Effector memory CD4-positive, alpha-beta T cell (primary cell): ENCODE results near the gene CCDC7.
"Not testable (repeated sequence)": the region's sequence is repeated elsewhere in the genome, so short reads cannot be mapped to it uniquely, and the experiment has no call there.

Source experiments
- DNase-seq, 3 donors: peaks; one replicate each; pipeline ENCODE4 v3.0.0-alpha.2; 2020
- H3K27ac ChIP-seq: 2 replicates; pipeline ENCODE4 v1.7.0; 2013; ENCODE audit warnings: mild to moderate bottlenecking, low read length, moderate library complexity; ENCODE audit not compliant: insufficient read depth, poor library complexity, severe bottlenecking
- H3K27me3 ChIP-seq: replicated peaks from 2 replicates; pipeline ENCODE4 v1.7.0; 2013; ENCODE audit warnings: mild to moderate bottlenecking, low read length; ENCODE audit not compliant: insufficient read depth, control insufficient read depth, poor library complexity, severe bottlenecking
- H3K36me3 ChIP-seq: 2 replicates; pipeline ENCODE4 v1.7.0; 2013; ENCODE audit warnings: mild to moderate bottlenecking, low read length, moderate library complexity; ENCODE audit not compliant: control insufficient read depth, insufficient read depth
- H3K4me1 ChIP-seq: 2 replicates; pipeline ENCODE4 v1.7.0; 2013; ENCODE audit warnings: low read length, mild to moderate bottlenecking; ENCODE audit not compliant: control insufficient read depth, insufficient read depth, poor library complexity, severe bottlenecking
- H3K4me3 ChIP-seq: 2 replicates; pipeline ENCODE4 v1.7.0; 2013; ENCODE audit warnings: low read length, low read depth, mild to moderate bottlenecking; ENCODE audit not compliant: insufficient read depth, poor library complexity, severe bottlenecking
- H3K9me3 ChIP-seq: 2 replicates; pipeline ENCODE4 v1.7.0; 2013; ENCODE audit warnings: mild to moderate bottlenecking, low read length, moderate library complexity; ENCODE audit not compliant: control insufficient read depth

The CCDC7 gene

GRCh38 chr10:32489158-32489557, 43.2 kb downstream of the CCDC7 start:
- Histone ChIP-seq H3K27ac (no peak overlapping the region), H3K9me3 (no peaks in the 10 kb centered on the region), H3K36me3 (peaks cover 10% of the 10 kb centered on the region), H3K27me3 (no peaks in the 10 kb centered on the region), H3K4me1 (no peaks in the 10 kb centered on the region), H3K4me3 (no peak overlapping the region)
- no peak for DNase-seq

GRCh38 chr10:32489901-32490300, 44.0 kb downstream of the CCDC7 start:
- DNase-seq: no peak
- H3K4me3 ChIP-seq: no peak overlapping the region

GRCh38 chr10:32494562-32494961, 48.6 kb downstream of the CCDC7 start:
- H3K4me1 ChIP-seq, DNase-seq, H3K4me3 ChIP-seq, H3K36me3 ChIP-seq, H3K27ac ChIP-seq, H3K27me3 ChIP-seq, H3K9me3 ChIP-seq: not testable (repeated sequence)

More at GRCh38 chr10:32489901-32490300, 44.0 kb downstream of the CCDC7 start:
- peaks cover 10% of the 10 kb centered on the region for H3K36me3 ChIP-seq
- H3K27ac ChIP-seq: no peak overlapping the region
- no peaks in the 10 kb centered on the region for H3K9me3 ChIP-seq
- no peaks in the 10 kb centered on the region for H3K27me3 ChIP-seq
- no peaks in the 10 kb centered on the region for H3K4me1 ChIP-seq

GRCh38 chr10:32500136-32500535, 54.2 kb downstream of the CCDC7 start:
- not testable (repeated sequence) for H3K27ac ChIP-seq, H3K9me3 ChIP-seq, H3K4me1 ChIP-seq, DNase-seq, H3K27me3 ChIP-seq, H3K36me3 ChIP-seq, H3K4me3 ChIP-seq

- Histone ChIP-seq H3K27ac (no peak overlapping the region), H3K9me3 (no peaks in the 10 kb centered on the region), H3K36me3 (peaks cover 4% of the 10 kb centered on the region), H3K27me3 (no peaks in the 10 kb centered on the region), H3K4me1 (no peaks in the 10 kb centered on the region), H3K4me3 (no peak overlapping the region)
- DNase-seq: no peak
Observed at GRCh38 chr10:32501906-32502305, 56.0 kb downstream of the CCDC7 start.

GRCh38 chr10:32505762-32506420, 60.0 kb downstream of the CCDC7 start:
- not testable (repeated sequence) for H3K27ac ChIP-seq, H3K4me3 ChIP-seq, H3K27me3 ChIP-seq, H3K9me3 ChIP-seq, DNase-seq, H3K36me3 ChIP-seq, H3K4me1 ChIP-seq

GRCh38 chr10:32511599-32511998, 65.7 kb downstream of the CCDC7 start:
- Histone ChIP-seq H3K4me3 (no peak overlapping the region), H3K36me3 (no peaks in the 10 kb centered on the region), H3K27me3 (no peaks in the 10 kb centered on the region), H3K27ac (no peak overlapping the region), H3K9me3 (no peaks in the 10 kb centered on the region), H3K4me1 (no peaks in the 10 kb centered on the region)
- no peak for DNase-seq

GRCh38 chr10:32516567-32517495, 70.9 kb downstream of the CCDC7 start:
- Histone ChIP-seq H3K27ac (no peak overlapping the region), H3K4me1 (no peaks in the 10 kb centered on the region), H3K36me3 (no peaks in the 10 kb centered on the region), H3K4me3 (no peak overlapping the region), H3K27me3 (no peaks in the 10 kb centered on the region), H3K9me3 (no peaks in the 10 kb centered on the region)
- DNase-seq: no peak

GRCh38 chr10:32530231-32530630, 84.3 kb downstream of the CCDC7 start:
- Histone ChIP-seq H3K4me3 (no peak overlapping the region), H3K9me3 (no peaks in the 10 kb centered on the region), H3K36me3 (no peaks in the 10 kb centered on the region), H3K4me1 (no peaks in the 10 kb centered on the region), H3K27me3 (no peaks in the 10 kb centered on the region), H3K27ac (no peak overlapping the region)
- DNase-seq: no peak

- Histone ChIP-seq H3K27ac (no peak overlapping the region), H3K27me3 (no peaks in the 10 kb centered on the region), H3K36me3 (no peaks in the 10 kb centered on the region), H3K4me3 (no peak overlapping the region), H3K9me3 (no peaks in the 10 kb centered on the region), H3K4me1 (no peaks in the 10 kb centered on the region)
- no peak for DNase-seq
Observed at GRCh38 chr10:32538256-32538655, 92.3 kb downstream of the CCDC7 start.
